Fibroblast of mammary gland (primary cell): ENCODE measurements around the gene PIK3R2.

ENCODE experiments used
- DNase-seq: peaks from one replicate; pipeline ENCODE4 v3.0.0-alpha.2; 2010; ENCODE audit warnings: low read depth
- H3K4me3 ChIP-seq: 2 replicates; pipeline ENCODE4 v1.5.1; 2011; ENCODE audit warnings: low read depth, mild to moderate bottlenecking, low read length, moderate library complexity; ENCODE audit not compliant: control insufficient read depth
- CTCF ChIP-seq: conservative IDR thresholded peaks from 2 replicates; pipeline ENCODE4 v1.5.1; 2011; ENCODE audit warnings: low read depth, low read length, inconsistent platforms; ENCODE audit not compliant: control insufficient read depth, insufficient read depth

The PIK3R2 gene

GRCh38 chr19:18176367-18177310, 23.7 kb downstream of the PIK3R2 start:
- no peak overlapping the region for H3K4me3 ChIP-seq
- no peak for TF ChIP-seq CTCF
- DNase-seq: no peak

GRCh38 chr19:18179957-18180356, 27.0 kb downstream of the PIK3R2 start:
- H3K4me3 ChIP-seq: no peak overlapping the region
- DNase-seq: no peak
- no peak for TF ChIP-seq CTCF

GRCh38 chr19:18183529-18183928, 30.6 kb downstream of the PIK3R2 start:
- no peak for DNase-seq
- TF ChIP-seq CTCF: no peak
- no peak overlapping the region for H3K4me3 ChIP-seq

GRCh38 chr19:18185538-18185937, 32.6 kb downstream of the PIK3R2 start:
- no peak for TF ChIP-seq CTCF
- no peak overlapping the region for H3K4me3 ChIP-seq
- no peak for DNase-seq

GRCh38 chr19:18190278-18190677, 37.3 kb downstream of the PIK3R2 start:
- DNase-seq: no peak
- no peak overlapping the region for H3K4me3 ChIP-seq
- no peak for TF ChIP-seq CTCF

GRCh38 chr19:18191640-18192062, 38.7 kb downstream of the PIK3R2 start:
- DNase-seq: no peak
- TF ChIP-seq CTCF: no peak
- H3K4me3 ChIP-seq: peak overlapping the region; percentile 68
